GM12878 (cell line): ENCODE results near the gene ZBTB5. TPM values are rescaled to one million over a fixed set of nuclear protein-coding genes. Genes with fewer than 3 reads are reported as not detected.

Source experiments
- BCL3 ChIP-seq: IDR thresholded peaks from 2 replicates; pipeline ENCODE4 v1.6.1; 2011; ENCODE audit warnings: borderline replicate concordance, low read depth, mild to moderate bottlenecking, moderate library complexity, low read length; ENCODE audit not compliant: insufficient read depth, poor library complexity, severe bottlenecking
- BHLHE40 ChIP-seq, 2 experiments: fragments of 450-650 bp in 1 of 2; IDR thresholded peaks; 2 replicates each; pipeline ENCODE4 v1.6.1; 2011 to 2017; ENCODE audit warnings: low read depth in 2 of 2, borderline replicate concordance in 1 of 2, improper control_type of control experiment in 1 of 2, low read length in 1 of 2, mild to moderate bottlenecking in 1 of 2
- CHD4 ChIP-seq: fragments of 200-600 bp; sonication (generic); IDR thresholded peaks from 2 replicates; pipeline ENCODE4 v1.6.1; 2016; ENCODE audit warnings: mild to moderate bottlenecking
- CTCF ChIP-seq, 3 experiments: IDR thresholded peaks in 2 of 3; conservative IDR thresholded peaks in 1 of 3; 2 replicates each; pipeline ENCODE4 v1.5.1; 2011; ENCODE audit warnings: low read depth in 3 of 3, low read length in 3 of 3, mild to moderate bottlenecking in 3 of 3, control low read depth in 2 of 3, moderate library complexity in 2 of 3, inconsistent platforms in 1 of 3, mixed read lengths in 1 of 3; ENCODE audit not compliant: control insufficient read depth in 2 of 3, insufficient read depth in 1 of 3; ENCODE audit errors: extremely low read depth in 1 of 3
- DPF2 ChIP-seq: fragments of 450-650 bp; IDR thresholded peaks from 2 replicates; pipeline ENCODE4 v1.6.1; 2017; ENCODE audit warnings: mild to moderate bottlenecking
- IKZF2 ChIP-seq, 2 experiments: fragments of 450-650 bp; IDR thresholded peaks; 2 replicates each; pipeline ENCODE4 v1.6.1; 2017; ENCODE audit warnings: mild to moderate bottlenecking in 2 of 2, moderate library complexity in 2 of 2
- PAX5 ChIP-seq: IDR thresholded peaks from 2 replicates; pipeline ENCODE4 v1.6.1; 2011; ENCODE audit warnings: low read depth, low read length, borderline replicate concordance
- POLR2AphosphoS2 ChIP-seq: IDR thresholded peaks from 2 replicates; pipeline ENCODE4 v1.6.1; 2011; ENCODE audit warnings: low read depth, mild to moderate bottlenecking, low read length, improper control_type of control experiment, moderate library complexity
- POLR2AphosphoS5 ChIP-seq: IDR thresholded peaks from 2 replicates; pipeline ENCODE4 v1.6.1; 2011; ENCODE audit warnings: mild to moderate bottlenecking, low read length, inconsistent platforms
- POU2F2 ChIP-seq: IDR thresholded peaks from 3 replicates; pipeline ENCODE4 v1.6.1; 2011; ENCODE audit warnings: low read depth, mild to moderate bottlenecking, low read length, borderline replicate concordance
- SKIL ChIP-seq: fragments of 450-650 bp; IDR thresholded peaks from 2 replicates; pipeline ENCODE4 v1.6.1; 2017; ENCODE audit warnings: mild to moderate bottlenecking, low read depth, inconsistent platforms; ENCODE audit not compliant: poor library complexity, severe bottlenecking
- SMC3 ChIP-seq: IDR thresholded peaks from 2 replicates; pipeline ENCODE4 v1.6.1; 2011; ENCODE audit warnings: low read length, improper control_type of control experiment, borderline replicate concordance
- SP1 ChIP-seq: IDR thresholded peaks from one replicate; pipeline ENCODE4 v1.6.1; 2011; ENCODE audit warnings: low read depth, low read length
- SPI1 ChIP-seq: IDR thresholded peaks from 2 replicates; pipeline ENCODE4 v1.6.1; 2011; ENCODE audit warnings: low read depth, mild to moderate bottlenecking, low read length, moderate library complexity, borderline replicate concordance; ENCODE audit not compliant: insufficient read depth
- SREBF1 ChIP-seq: IDR thresholded peaks from 2 replicates; pipeline ENCODE4 v1.6.1; 2012; ENCODE audit warnings: mild to moderate bottlenecking, low read length
- TAF1 ChIP-seq: IDR thresholded peaks from 2 replicates; pipeline ENCODE4 v1.6.1; 2011; ENCODE audit warnings: mild to moderate bottlenecking, low read depth, low read length, borderline replicate concordance
- TARDBP ChIP-seq: IDR thresholded peaks from 2 replicates; pipeline ENCODE4 v1.6.1; 2016; ENCODE audit warnings: borderline replicate concordance
- TCF12 ChIP-seq: IDR thresholded peaks from 2 replicates; pipeline ENCODE4 v1.6.1; 2011; ENCODE audit warnings: low read depth, mild to moderate bottlenecking, low read length
- ZBTB11 ChIP-seq: fragments of 450-650 bp; formaldehyde crosslinking; IDR thresholded peaks from 2 replicates; pipeline ENCODE4 v1.5.0; 2022; ENCODE audit warnings: mild to moderate bottlenecking, missing genetic modification characterization
- ZNF24 ChIP-seq: fragments of 450-650 bp; IDR thresholded peaks from 2 replicates; pipeline ENCODE4 v1.6.1; 2017; ENCODE audit warnings: antibody characterized with exemption, mild to moderate bottlenecking
- polyA plus RNA-seq, 11 experiments: library from polyadenylated mRNA; depleted of rRNA in 4 of 11; unstranded in 6 of 11; stranded (reverse) in 5 of 11; fragments of >200 nt; fragmentation: Nextera tagmentation in 4 of 11; fragmentation: Illumina TruSeq in 1 of 11; extraction: Ambion mirVana in 4 of 11; extraction: Trizol in 1 of 11; gene quantifications; 1 replicate in 1 of 11; 2 replicates in 10 of 11; pipeline versions ENCODE4 v1.2.1 to v1.2.3, GENCODE V29; 2011 to 2016; ENCODE audit warnings: inconsistent platforms in 2 of 11, missing spikeins in 2 of 11, low read depth in 1 of 11
- total RNA-seq, 4 experiments: library from RNA; depleted of rRNA in 3 of 4; stranded (reverse); fragments of >200 nt in 3 of 4; fragmentation: Illumina TruSeq in 1 of 4; extraction: Trizol in 1 of 4; gene quantifications; 2 replicates each; pipeline versions ENCODE4 v1.2.1 to v1.2.3, GENCODE V29; 2013 to 2021

Gene ZBTB5
- total and polyA plus RNA-seq, 10 of the 15 experiments (the other 5 are each of a cell fraction or from before 2014, with no cell fraction given) = 1.4 to 32.5 (median 12.1) TPM

GRCh38 chr9:37410969-37411785, 54.1 kb downstream of the ZBTB5 start (continued):
- TF ChIP-seq CTCF (IDR thresholded peaks at IDR 0.05 in 2 of 3, conservative IDR thresholded peaks at IDR 0.05 in 1 of 3; ENCODE audit: control insufficient read depth in 2 of 3, extremely low read depth in 1 of 3, insufficient read depth in 1 of 3, low read depth in 3 of 3, low read length in 3 of 3) = peak; percentile 70 to 77 (median 74)
- peak; percentile 46 for TF ChIP-seq POU2F2
- no peak for TF ChIP-seq TARDBP
- peak; percentile 48 for TF ChIP-seq SMC3
- no peak for TF ChIP-seq ZBTB11 (CRISPR knock-in tag)
- TF ChIP-seq SREBF1 = no peak
- TF ChIP-seq SP1 = peak; percentile 64
- TF ChIP-seq IKZF2 (IDR thresholded peaks at IDR 0.05) = peak; percentile 11 to 68; a peak in 3 of 4 replicates
- TF ChIP-seq TAF1 = peak; percentile 82
- TF ChIP-seq BHLHE40 (IDR thresholded peaks at IDR 0.05; ENCODE audit: borderline replicate concordance in 1 of 2, low read depth in 2 of 2, low read length in 1 of 2) = peak; percentile 66 to 69; a peak in 3 of 4 replicates
- TF ChIP-seq POLR2AphosphoS5 = peak; percentile 66
- peak; percentile 58 for TF ChIP-seq SPI1
- peak; percentile 94 for TF ChIP-seq TCF12
- no peak for TF ChIP-seq SKIL
- TF ChIP-seq PAX5 = 0 out of 2 replicates have a peak, but pooled peaks have one; percentile 69
- peak; percentile 42; the same call in 1 of the 2 replicates for TF ChIP-seq DPF2
- TF ChIP-seq ZNF24 = 0 out of 2 replicates have a peak, but pooled peaks have one; percentile 30
- peak; percentile 63; the same call in 1 of the 2 replicates for TF ChIP-seq CHD4
- TF ChIP-seq POLR2AphosphoS2 = no peak
- peak; percentile 48 for TF ChIP-seq BCL3
